Neural crest cell (in vitro differentiated cells): Measurements from ENCODE around the gene MMD. TPM values are rescaled to one million over a fixed set of nuclear protein-coding genes. Genes with fewer than 3 reads are reported as not detected.

Source experiments
- DNase-seq: peaks from one replicate; pipeline ENCODE4 v3.0.0; 2021; ENCODE audit warnings: low read depth, mixed read lengths, low spot score
- H3K27ac Mint-ChIP-seq: one replicate; pipeline ENCODE4 v1.8.0; 2021; ENCODE audit warnings: mild to moderate bottlenecking, mixed read lengths; ENCODE audit not compliant: unreplicated experiment
- H3K27me3 Mint-ChIP-seq: 2 replicates; pipeline ENCODE4 v1.8.0; 2021; ENCODE audit warnings: low read depth, mild to moderate bottlenecking, mixed read lengths
- H3K36me3 Mint-ChIP-seq: 2 replicates; pipeline ENCODE4 v1.8.0; 2021; ENCODE audit warnings: low read depth, mild to moderate bottlenecking, mixed read lengths
- H3K4me1 Mint-ChIP-seq: 2 replicates; pipeline ENCODE4 v1.8.0; 2021; ENCODE audit warnings: mixed read lengths
- H3K4me3 Mint-ChIP-seq: one replicate; pipeline ENCODE4 v1.8.0; 2021; ENCODE audit warnings: mild to moderate bottlenecking, mixed read lengths
- H3K9me3 Mint-ChIP-seq: 2 replicates; pipeline ENCODE4 v1.8.0; 2021; ENCODE audit warnings: mixed read lengths
- CTCF ChIP-seq: fragments of 200-600 bp; sonication (generic); conservative IDR thresholded peaks from 2 replicates; pipeline ENCODE4 v1.5.0; 2021; ENCODE audit warnings: antibody characterized with exemption, mild to moderate bottlenecking
- total RNA-seq: library from RNA; stranded (reverse); gene quantifications from 2 replicates; pipeline ENCODE4 v1.2.1, GENCODE V29; 2021

Gene MMD
- total RNA-seq, 1 donor from 2014 or later: 46.6 TPM

GRCh38 chr17:55420776-55421178 is 858 bp downstream of the MMD start:
- Mint-ChIP-seq H3K36me3 (peaks cover 30% of the 10 kb centered on the region), H3K27me3 (peaks cover 27% of the 10 kb centered on the region), H3K4me1 (peaks cover 25% of the 10 kb centered on the region), H3K9me3 (peaks cover 16% of the 10 kb centered on the region), H3K4me3 (peak overlapping the region; percentile 93), H3K27ac (peak overlapping the region; percentile 94)
- peak; percentile 29 for DNase-seq
- no peak for TF ChIP-seq CTCF

GRCh38 chr17:55420067-55420775 is 1.4 kb downstream of the MMD start:
- Mint-ChIP-seq H3K27me3 (peaks cover 24% of the 10 kb centered on the region), H3K9me3 (peaks cover 16% of the 10 kb centered on the region), H3K27ac (peak overlapping the region; percentile 94), H3K4me3 (peak overlapping the region; percentile 93), H3K4me1 (peaks cover 25% of the 10 kb centered on the region), H3K36me3 (peaks cover 30% of the 10 kb centered on the region)
- no peak for DNase-seq
- TF ChIP-seq CTCF: no peak

- Mint-ChIP-seq H3K27me3 (peaks cover 10% of the 10 kb centered on the region), H3K36me3 (peaks cover 38% of the 10 kb centered on the region), H3K4me3 (peak overlapping the region; percentile 50), H3K9me3 (peaks cover 16% of the 10 kb centered on the region), H3K4me1 (peaks cover 25% of the 10 kb centered on the region), H3K27ac (no peak overlapping the region)
- TF ChIP-seq CTCF: no peak
- no peak for DNase-seq
Observed at GRCh38 chr17:55418369-55419268, 3.0 kb downstream of the MMD start.

GRCh38 chr17:55417411-55418268 is 4.0 kb downstream of the MMD start:
- H3K4me1 Mint-ChIP-seq: peaks cover 25% of the 10 kb centered on the region
- TF ChIP-seq CTCF: no peak
- peaks cover 16% of the 10 kb centered on the region for H3K9me3 Mint-ChIP-seq
- H3K27me3 Mint-ChIP-seq: peaks cover 3% of the 10 kb centered on the region
- no peak overlapping the region for H3K4me3 Mint-ChIP-seq
- peaks cover 38% of the 10 kb centered on the region for H3K36me3 Mint-ChIP-seq
- H3K27ac Mint-ChIP-seq: peak overlapping the region; percentile 13
- DNase-seq: no peak

GRCh38 chr17:55416470-55417052 is 5.1 kb downstream of the MMD start:
- Mint-ChIP-seq H3K4me1 (peaks cover 22% of the 10 kb centered on the region), H3K27ac (no peak overlapping the region), H3K4me3 (peak overlapping the region; percentile 34), H3K27me3 (no peaks in the 10 kb centered on the region), H3K36me3 (peaks cover 38% of the 10 kb centered on the region), H3K9me3 (peaks cover 16% of the 10 kb centered on the region)
- TF ChIP-seq CTCF: no peak
- DNase-seq: no peak
